HUES64 (cell line): ENCODE data around the gene SLC6A6.

ENCODE experiments used
- H3K27ac ChIP-seq: 2 replicates; pipeline ENCODE4 v1.7.0; 2013; ENCODE audit warnings: low read depth, low read length, inconsistent platforms
- H3K27me3 ChIP-seq: 2 replicates; pipeline ENCODE4 v1.6.1; 2013; ENCODE audit warnings: mild to moderate bottlenecking, low read length; ENCODE audit not compliant: insufficient read depth
- H3K36me3 ChIP-seq: 2 replicates; pipeline ENCODE4 v1.6.1; 2013; ENCODE audit warnings: mild to moderate bottlenecking, low read length; ENCODE audit not compliant: insufficient read depth
- H3K4me1 ChIP-seq: 2 replicates; pipeline ENCODE4 v1.6.1; 2013; ENCODE audit warnings: mild to moderate bottlenecking, low read length, moderate library complexity; ENCODE audit not compliant: insufficient read depth
- H3K4me3 ChIP-seq: 2 replicates; pipeline ENCODE4 v1.5.1; 2013; ENCODE audit warnings: mild to moderate bottlenecking, low read length, moderate library complexity
- H3K9ac ChIP-seq: 2 replicates; pipeline ENCODE4 v1.6.1; 2013; ENCODE audit warnings: mild to moderate bottlenecking, low read depth, low read length
- H3K9me3 ChIP-seq: 2 replicates; pipeline ENCODE4 v1.6.1; 2013; ENCODE audit warnings: low read depth, low read length; ENCODE audit not compliant: insufficient read depth
- WGBS: fragments of 150-250, 120-280 bp; methylation state at CpG from one replicate; pipeline ENCODE4 v1.1.7; 2013; ENCODE audit warnings: missing lambda C conversion rate; 5-methylcytosine and 5-hydroxymethylcytosine counted together

SLC6A6 gene

GRCh38 chr3:14490255-14490654, 87.8 kb downstream of the SLC6A6 start:
- WGBS: 90% methylated on average over 4 of the region's 4 CpGs
- H3K36me3 ChIP-seq: peaks cover 36% of the 10 kb centered on the region

GRCh38 chr3:14490831-14491230, 88.4 kb downstream of the SLC6A6 start:
- Histone ChIP-seq H3K36me3 (peaks cover 30% of the 10 kb centered on the region), H3K27me3 (no peaks in the 10 kb centered on the region), H3K9me3 (no peaks in the 10 kb centered on the region), H3K4me1 (no peaks in the 10 kb centered on the region), H3K9ac (no peak overlapping the region), H3K27ac (no peak overlapping the region), H3K4me3 (no peak overlapping the region)
- WGBS: 95% methylated on average over 2 of the region's 2 CpGs

More at GRCh38 chr3:14490255-14490654, 87.8 kb downstream of the SLC6A6 start:
- Histone ChIP-seq H3K9me3 (no peaks in the 10 kb centered on the region), H3K4me1 (no peaks in the 10 kb centered on the region), H3K27ac (no peak overlapping the region), H3K9ac (no peak overlapping the region), H3K27me3 (no peaks in the 10 kb centered on the region), H3K4me3 (no peak overlapping the region)

GRCh38 chr3:14491396-14492190, 89.2 kb downstream of the SLC6A6 start:
- Histone ChIP-seq H3K27ac (no peak overlapping the region), H3K4me3 (no peak overlapping the region), H3K36me3 (peaks cover 23% of the 10 kb centered on the region), H3K4me1 (no peaks in the 10 kb centered on the region), H3K27me3 (no peaks in the 10 kb centered on the region), H3K9me3 (no peaks in the 10 kb centered on the region), H3K9ac (no peak overlapping the region)
- WGBS: 91% methylated on average over 17 of the region's 17 CpGs

- Histone ChIP-seq H3K27me3 (no peaks in the 10 kb centered on the region), H3K27ac (no peak overlapping the region), H3K36me3 (peaks cover 8% of the 10 kb centered on the region), H3K4me1 (no peaks in the 10 kb centered on the region), H3K9me3 (no peaks in the 10 kb centered on the region), H3K9ac (no peak overlapping the region), H3K4me3 (no peak overlapping the region)
- WGBS: 95% methylated on average over 31 of the region's 31 CpGs
Measured at GRCh38 chr3:14492948-14493881, 90.8 kb downstream of the SLC6A6 start.

GRCh38 chr3:14494279-14494972, 92.0 kb downstream of the SLC6A6 start:
- Histone ChIP-seq H3K9ac (no peak overlapping the region), H3K27me3 (no peaks in the 10 kb centered on the region), H3K4me1 (no peaks in the 10 kb centered on the region), H3K27ac (no peak overlapping the region), H3K9me3 (no peaks in the 10 kb centered on the region), H3K4me3 (no peak overlapping the region), H3K36me3 (peaks cover 3% of the 10 kb centered on the region)
- 92% methylated on average over 17 of the region's 17 CpGs for WGBS

- 89% methylated on average over 5 of the region's 5 CpGs for WGBS
- no peaks in the 10 kb centered on the region for H3K9me3 ChIP-seq
- H3K4me1 ChIP-seq: no peaks in the 10 kb centered on the region
- no peaks in the 10 kb centered on the region for H3K36me3 ChIP-seq
- H3K27ac ChIP-seq: no peak overlapping the region
- H3K9ac ChIP-seq: no peak overlapping the region
- H3K27me3 ChIP-seq: no peaks in the 10 kb centered on the region
- H3K4me3 ChIP-seq: no peak overlapping the region
Measured at GRCh38 chr3:14494973-14495300, 92.5 kb downstream of the SLC6A6 start.

- Histone ChIP-seq H3K9me3 (0 out of 2 replicates have a peak, but pooled peaks cover under 1% of the 10 kb centered on the region), H3K36me3 (no peaks in the 10 kb centered on the region), H3K4me3 (no peak overlapping the region), H3K27me3 (no peaks in the 10 kb centered on the region), H3K4me1 (no peaks in the 10 kb centered on the region), H3K27ac (no peak overlapping the region), H3K9ac (no peak overlapping the region)
- WGBS: 95% methylated on average over 9 of the region's 9 CpGs
Measured at GRCh38 chr3:14496351-14496750, 93.9 kb downstream of the SLC6A6 start.

GRCh38 chr3:14497321-14497720, 94.9 kb downstream of the SLC6A6 start:
- H3K4me1 ChIP-seq: no peaks in the 10 kb centered on the region
- WGBS: 62% methylated on average over 10 of the region's 10 CpGs
- no peak overlapping the region for H3K4me3 ChIP-seq
- H3K36me3 ChIP-seq: no peaks in the 10 kb centered on the region
- no peaks in the 10 kb centered on the region for H3K27me3 ChIP-seq
- peaks cover 10% of the 10 kb centered on the region; the same call in 1 of the 2 replicates for H3K9me3 ChIP-seq
- no peak overlapping the region for H3K9ac ChIP-seq
- H3K27ac ChIP-seq: no peak overlapping the region

- no peak overlapping the region for H3K9ac ChIP-seq
- peaks cover 16% of the 10 kb centered on the region; the same call in 1 of the 2 replicates for H3K9me3 ChIP-seq
- no peaks in the 10 kb centered on the region for H3K36me3 ChIP-seq
- no peaks in the 10 kb centered on the region for H3K27me3 ChIP-seq
- H3K4me1 ChIP-seq: no peaks in the 10 kb centered on the region
- H3K4me3 ChIP-seq: no peak overlapping the region
- no peak overlapping the region for H3K27ac ChIP-seq
Measured at GRCh38 chr3:14502472-14502871, 100.1 kb downstream of the SLC6A6 start.

- Histone ChIP-seq H3K4me3 (no peak overlapping the region), H3K4me1 (no peaks in the 10 kb centered on the region), H3K36me3 (no peaks in the 10 kb centered on the region), H3K27ac (no peak overlapping the region), H3K9ac (no peak overlapping the region), H3K27me3 (no peaks in the 10 kb centered on the region), H3K9me3 (peaks cover 16% of the 10 kb centered on the region; the same call in 1 of the 2 replicates)
- 93% methylated on average over 12 of the region's 12 CpGs for WGBS
Measured at GRCh38 chr3:14503033-14503705, 100.8 kb downstream of the SLC6A6 start.
